Measurements from ENCODE around the gene MVB12B. TPM values are rescaled to one million over a fixed set of nuclear protein-coding genes. Genes with fewer than 3 reads are reported as not detected.

Gene MVB12B
- polyA plus RNA-seq (2012; ENCODE audit: insufficient read length, low read depth), result 9.8 TPM

GRCh38 chr9:126326228-126327005 is at the start of gene MVB12B:
MVB12B (plus strand) TSS chr9:126326829; CDS start chr9:126326930, 101 bp downstream.
- TF ChIP-seq FOXP2 (optimal IDR thresholded peaks at IDR 0.05; ENCODE audit: borderline replicate concordance, extremely low read depth, extremely low read length, insufficient read depth), result no peak

- TF ChIP-seq, protein P1, sequence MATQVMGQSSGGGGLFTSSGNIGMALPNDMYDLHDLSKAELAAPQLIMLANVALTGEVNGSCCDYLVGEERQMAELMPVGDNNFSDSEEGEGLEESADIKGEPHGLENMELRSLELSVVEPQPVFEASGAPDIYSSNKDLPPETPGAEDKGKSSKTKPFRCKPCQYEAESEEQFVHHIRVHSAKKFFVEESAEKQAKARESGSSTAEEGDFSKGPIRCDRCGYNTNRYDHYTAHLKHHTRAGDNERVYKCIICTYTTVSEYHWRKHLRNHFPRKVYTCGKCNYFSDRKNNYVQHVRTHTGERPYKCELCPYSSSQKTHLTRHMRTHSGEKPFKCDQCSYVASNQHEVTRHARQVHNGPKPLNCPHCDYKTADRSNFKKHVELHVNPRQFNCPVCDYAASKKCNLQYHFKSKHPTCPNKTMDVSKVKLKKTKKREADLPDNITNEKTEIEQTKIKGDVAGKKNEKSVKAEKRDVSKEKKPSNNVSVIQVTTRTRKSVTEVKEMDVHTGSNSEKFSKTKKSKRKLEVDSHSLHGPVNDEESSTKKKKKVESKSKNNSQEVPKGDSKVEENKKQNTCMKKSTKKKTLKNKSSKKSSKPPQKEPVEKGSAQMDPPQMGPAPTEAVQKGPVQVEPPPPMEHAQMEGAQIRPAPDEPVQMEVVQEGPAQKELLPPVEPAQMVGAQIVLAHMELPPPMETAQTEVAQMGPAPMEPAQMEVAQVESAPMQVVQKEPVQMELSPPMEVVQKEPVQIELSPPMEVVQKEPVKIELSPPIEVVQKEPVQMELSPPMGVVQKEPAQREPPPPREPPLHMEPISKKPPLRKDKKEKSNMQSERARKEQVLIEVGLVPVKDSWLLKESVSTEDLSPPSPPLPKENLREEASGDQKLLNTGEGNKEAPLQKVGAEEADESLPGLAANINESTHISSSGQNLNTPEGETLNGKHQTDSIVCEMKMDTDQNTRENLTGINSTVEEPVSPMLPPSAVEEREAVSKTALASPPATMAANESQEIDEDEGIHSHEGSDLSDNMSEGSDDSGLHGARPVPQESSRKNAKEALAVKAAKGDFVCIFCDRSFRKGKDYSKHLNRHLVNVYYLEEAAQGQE (IDR thresholded peaks at IDR 0.05; ENCODE audit: insufficient read depth in 1 of 2, low read depth in 2 of 2, low read length in 2 of 2), result no peak
- TF ChIP-seq SIN3A (IDR thresholded peaks at IDR 0.05; ENCODE audit: borderline replicate concordance, insufficient read depth, low read length) (no peak), POLR2AphosphoS5 (IDR thresholded peaks at IDR 0.05; ENCODE audit: low read depth, low read length) (no peak), TAF1 (IDR thresholded peaks at IDR 0.05; ENCODE audit: borderline replicate concordance, insufficient read depth, low read length) (no peak), FOXP2 (optimal IDR thresholded peaks at IDR 0.05; ENCODE audit: borderline replicate concordance, extremely low read depth, extremely low read length, insufficient read depth) (no peak)
These were observed 42.7 kb upstream of the MVB12B start for GRCh38 chr9:126283799-126284465.

- TF ChIP-seq TAF1 (IDR thresholded peaks at IDR 0.05; ENCODE audit: borderline replicate concordance, insufficient read depth, low read length) (no peak), FOXP2 (optimal IDR thresholded peaks at IDR 0.05; ENCODE audit: borderline replicate concordance, extremely low read depth, extremely low read length, insufficient read depth) (no peak), POLR2AphosphoS5 (IDR thresholded peaks at IDR 0.05; ENCODE audit: low read depth, low read length) (no peak), SIN3A (IDR thresholded peaks at IDR 0.05; ENCODE audit: borderline replicate concordance, insufficient read depth, low read length) (no peak)
- TF ChIP-seq, protein P1 (IDR thresholded peaks at IDR 0.05; ENCODE audit: insufficient read depth in 1 of 2, low read depth in 2 of 2, low read length in 2 of 2), result no peak
These were observed 39.3 kb upstream of the MVB12B start for GRCh38 chr9:126287166-126287866.

DNA sequence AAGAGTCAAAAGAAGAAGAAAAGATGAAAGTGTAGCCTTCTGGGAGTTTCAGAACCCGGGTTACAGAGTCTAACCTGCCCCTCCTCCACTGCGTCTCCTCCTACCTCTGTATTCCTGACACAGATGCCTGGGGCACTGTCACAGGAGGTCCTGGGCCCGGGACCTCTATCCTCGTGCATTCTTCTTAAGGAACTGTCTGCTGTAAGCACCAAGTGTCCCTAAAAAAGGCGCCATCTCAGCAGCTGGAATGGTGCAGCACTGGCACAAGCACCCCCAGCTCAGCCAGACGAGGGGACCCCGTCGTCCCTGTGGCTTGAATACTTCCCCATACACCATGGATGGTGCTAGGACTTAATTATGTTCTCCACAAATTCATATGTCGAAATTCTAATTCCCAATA is 35.8 kb upstream of the MVB12B start:
- TF ChIP-seq SIN3A (IDR thresholded peaks at IDR 0.05; ENCODE audit: borderline replicate concordance, insufficient read depth, low read length) (no peak), FOXP2 (optimal IDR thresholded peaks at IDR 0.05; ENCODE audit: borderline replicate concordance, extremely low read depth, extremely low read length, insufficient read depth) (no peak), TAF1 (IDR thresholded peaks at IDR 0.05; ENCODE audit: borderline replicate concordance, insufficient read depth, low read length) (no peak), POLR2AphosphoS5 (IDR thresholded peaks at IDR 0.05; ENCODE audit: low read depth, low read length) (no peak)
- TF ChIP-seq, protein P1 (IDR thresholded peaks at IDR 0.05; ENCODE audit: insufficient read depth in 1 of 2, low read depth in 2 of 2, low read length in 2 of 2), result no peak

DNA sequence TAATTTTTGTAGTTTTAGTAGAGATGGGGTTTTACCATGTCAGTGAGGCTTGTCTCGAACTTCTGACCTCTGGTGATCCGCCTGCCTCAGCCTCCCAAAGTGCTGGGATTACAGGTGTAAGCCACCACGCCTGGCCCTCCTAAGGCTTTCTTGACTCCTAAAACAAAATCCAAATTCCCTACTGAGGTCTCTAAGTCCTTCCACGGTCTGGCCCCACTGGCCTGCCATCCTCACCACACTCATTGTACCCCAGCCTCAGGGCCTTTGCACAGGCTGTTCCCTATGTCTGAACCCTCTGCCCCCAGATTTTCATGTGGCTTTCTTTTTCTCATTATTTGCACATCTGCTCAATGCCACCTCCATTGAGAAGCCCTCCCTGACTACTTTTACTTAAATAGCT is 34.7 kb upstream of the MVB12B start:
- TF ChIP-seq FOXP2 (optimal IDR thresholded peaks at IDR 0.05; ENCODE audit: borderline replicate concordance, extremely low read depth, extremely low read length, insufficient read depth) (no peak), SIN3A (IDR thresholded peaks at IDR 0.05; ENCODE audit: borderline replicate concordance, insufficient read depth, low read length) (no peak), TAF1 (IDR thresholded peaks at IDR 0.05; ENCODE audit: borderline replicate concordance, insufficient read depth, low read length) (no peak), POLR2AphosphoS5 (IDR thresholded peaks at IDR 0.05; ENCODE audit: low read depth, low read length) (no peak)
- TF ChIP-seq, protein P1 (IDR thresholded peaks at IDR 0.05; ENCODE audit: insufficient read depth in 1 of 2, low read depth in 2 of 2, low read length in 2 of 2), result no peak

Measured in PFSK-1 (cell line).